GM18520 (cell line): Measurements from ENCODE around the gene BCAS3.
"Not testable (repeated sequence)": the region's sequence is repeated elsewhere in the genome, so short reads cannot be mapped to it uniquely, and the experiment has no call there.

ENCODE experiments used
- ATAC-seq: cut with Tn5 transposase; IDR thresholded peaks from one replicate; pipeline ENCODE4 v1.9.1; 2021; ENCODE audit not compliant: unreplicated experiment

The BCAS3 gene

DNA sequence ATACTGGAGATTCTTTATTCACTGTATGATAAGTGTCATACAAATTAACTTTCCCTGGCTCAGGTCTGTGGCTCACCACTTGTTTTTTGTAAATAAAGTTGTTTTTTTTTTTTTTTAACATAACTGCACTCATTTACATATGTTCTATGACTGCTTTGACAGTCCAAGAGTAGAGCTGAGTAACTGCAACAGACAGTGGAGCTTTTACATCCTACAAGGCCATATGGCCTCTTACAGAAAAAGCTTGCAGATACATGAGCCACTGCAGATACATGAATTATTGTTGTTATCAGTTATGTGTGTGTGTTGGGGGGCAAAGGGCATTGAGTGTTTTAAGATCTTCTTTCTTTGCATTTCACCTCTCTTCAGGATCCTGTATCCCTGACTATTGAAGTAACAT lies 311.7 kb downstream of the BCAS3 start:
- ATAC-seq = no peak

DNA sequence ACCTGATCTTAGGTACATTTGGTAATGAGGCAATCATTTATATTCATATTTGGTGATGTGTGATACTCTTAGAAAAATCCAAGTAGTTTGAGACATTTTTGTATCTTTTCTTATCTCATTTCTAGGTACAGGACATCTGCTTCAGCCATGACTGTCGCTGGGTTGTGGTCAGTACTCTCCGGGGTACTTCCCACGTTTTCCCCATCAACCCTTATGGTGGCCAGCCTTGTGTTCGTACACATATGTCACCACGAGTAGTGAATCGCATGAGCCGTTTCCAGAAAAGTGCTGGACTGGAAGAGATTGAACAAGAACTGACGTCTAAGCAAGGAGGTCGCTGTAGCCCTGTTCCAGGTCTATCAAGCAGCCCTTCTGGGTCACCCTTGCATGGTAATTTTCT lies 312.2 kb downstream of the BCAS3 start:
- ATAC-seq = no peak

DNA sequence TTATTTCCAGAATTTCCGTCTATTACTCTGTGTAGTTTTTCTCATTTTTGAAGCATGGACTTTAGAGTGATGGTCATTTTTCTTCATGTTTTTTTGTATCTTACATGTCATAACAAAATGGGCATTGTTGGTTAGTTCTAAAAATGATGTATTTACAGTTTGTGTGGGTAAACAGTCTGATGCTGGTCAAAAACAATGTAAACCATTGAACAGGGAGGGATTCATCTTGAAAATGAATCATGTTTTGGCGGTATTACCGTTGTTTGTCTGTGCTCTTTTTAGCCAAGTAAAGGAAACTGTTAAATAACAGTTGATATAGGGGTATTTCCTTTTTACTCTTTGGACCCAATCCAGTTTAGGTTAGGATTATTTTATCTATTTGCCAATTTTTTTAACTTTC lies 315.8 kb downstream of the BCAS3 start:
- no peak for ATAC-seq

DNA sequence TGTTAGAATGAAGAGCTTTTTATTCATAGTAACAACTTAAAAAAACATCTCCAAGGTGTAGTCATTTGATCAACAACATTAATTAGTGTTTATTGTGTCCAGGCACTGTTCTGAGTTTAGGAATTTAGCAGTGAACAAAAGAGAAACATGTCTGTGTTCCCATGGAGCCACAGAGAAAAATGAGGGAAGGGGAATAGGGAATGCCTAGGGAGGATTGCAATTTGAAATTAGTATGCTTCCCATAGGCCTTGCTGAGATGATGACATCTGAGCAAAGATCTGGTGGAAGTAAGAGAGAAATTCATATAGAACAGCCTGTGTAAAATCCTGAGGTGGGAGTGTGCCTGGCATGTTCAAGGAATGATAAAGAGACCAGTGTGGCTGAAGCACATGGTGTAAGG lies 318.0 kb downstream of the BCAS3 start:
- no peak for ATAC-seq

DNA sequence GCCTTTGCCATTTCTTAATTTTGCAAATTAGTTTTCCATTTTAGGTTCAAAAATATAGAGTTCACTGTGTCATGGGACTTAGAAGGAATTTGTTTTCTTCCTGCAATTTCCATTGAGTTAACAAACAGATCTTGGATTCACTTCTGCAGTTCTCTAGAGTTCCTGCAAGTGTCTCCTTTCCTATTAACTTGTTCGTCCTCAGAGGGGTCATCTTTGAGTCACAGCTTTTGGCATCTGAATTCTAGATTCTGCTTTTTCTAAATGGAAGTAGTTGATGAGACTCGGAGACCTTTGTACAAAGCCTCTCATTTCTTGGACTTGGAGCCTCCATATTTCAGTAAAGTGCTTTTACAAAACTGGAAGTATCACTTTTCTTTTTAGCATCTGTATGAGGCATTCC lies 323.3 kb downstream of the BCAS3 start:
- no peak for ATAC-seq

DNA sequence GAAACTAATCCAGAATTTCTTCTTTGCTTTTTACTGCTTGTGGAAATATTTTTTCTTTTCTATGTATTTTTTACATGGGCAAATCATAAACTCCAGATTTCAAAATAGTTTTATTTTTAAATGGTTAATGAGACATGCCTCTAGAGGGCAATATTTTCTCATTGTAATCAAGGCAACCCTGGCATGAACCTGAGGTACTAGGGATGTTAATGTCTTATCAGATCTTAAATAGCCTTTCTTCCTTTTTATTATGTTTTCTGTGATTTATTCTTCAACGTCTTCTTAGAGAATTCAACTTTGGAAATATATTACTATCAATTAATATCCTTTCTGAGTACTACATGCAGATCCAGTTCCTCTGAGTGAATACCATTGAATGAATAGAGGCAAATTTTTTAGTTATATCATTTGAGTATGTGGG lies 324.7 kb downstream of the BCAS3 start:
- ATAC-seq = no peak

DNA sequence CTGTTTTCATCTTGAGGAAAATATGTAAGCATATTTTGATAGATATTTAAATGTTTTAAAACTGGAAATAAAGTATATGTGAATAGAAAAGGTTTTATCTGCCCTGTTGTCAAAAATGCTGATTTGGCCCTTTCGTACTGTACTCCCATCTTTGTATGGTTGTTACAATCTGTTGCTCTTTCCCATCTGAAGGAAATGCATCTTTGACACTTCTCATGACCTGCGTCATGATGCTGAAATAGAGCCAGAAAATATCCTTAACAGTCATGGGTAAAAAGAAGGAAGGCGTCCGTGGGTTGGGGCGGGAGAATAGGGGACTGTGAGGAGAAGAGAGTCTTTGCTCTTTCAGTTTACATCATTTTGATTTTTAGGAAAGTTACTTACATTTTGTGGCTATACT lies 327.7 kb downstream of the BCAS3 start:
- ATAC-seq = no peak

DNA sequence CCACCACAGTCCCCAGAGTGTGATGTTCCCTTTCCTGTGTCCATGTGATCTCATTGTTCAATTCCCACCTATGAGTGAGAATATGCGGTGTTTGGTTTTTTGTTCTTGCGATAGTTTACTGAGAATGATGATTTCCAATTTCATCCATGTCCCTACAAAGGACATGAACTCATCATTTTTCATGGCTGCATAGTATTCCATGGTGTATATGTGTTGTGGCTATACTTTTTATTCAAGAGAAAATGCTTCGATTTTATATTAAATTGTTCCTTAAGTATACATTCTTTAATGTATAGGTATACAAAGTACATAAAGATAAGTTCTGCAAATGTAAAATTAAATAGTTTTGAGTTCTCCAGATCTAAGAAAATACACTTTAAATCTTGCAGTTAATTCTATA lies 328.3 kb downstream of the BCAS3 start:
- ATAC-seq = not testable (repeated sequence)

DNA sequence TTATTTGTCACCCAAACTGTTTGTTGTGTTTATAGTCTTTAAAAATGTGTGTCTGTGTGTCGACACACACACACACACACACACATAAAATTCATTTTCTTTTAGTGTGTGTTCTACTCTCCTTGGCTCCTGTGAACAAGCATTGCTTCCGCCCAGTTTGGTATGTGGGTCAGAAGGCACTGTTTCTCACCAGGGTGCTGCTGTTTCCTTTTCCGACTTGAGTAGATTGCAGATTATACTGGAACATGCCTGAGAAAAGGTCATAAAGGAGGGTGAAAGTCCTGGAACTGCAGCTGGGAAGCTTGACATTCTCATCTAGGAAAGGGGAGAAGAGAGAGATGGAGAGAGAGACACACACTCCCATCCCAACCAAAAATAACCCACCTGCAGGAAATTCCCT lies 330.3 kb downstream of the BCAS3 start:
- no peak for ATAC-seq

DNA sequence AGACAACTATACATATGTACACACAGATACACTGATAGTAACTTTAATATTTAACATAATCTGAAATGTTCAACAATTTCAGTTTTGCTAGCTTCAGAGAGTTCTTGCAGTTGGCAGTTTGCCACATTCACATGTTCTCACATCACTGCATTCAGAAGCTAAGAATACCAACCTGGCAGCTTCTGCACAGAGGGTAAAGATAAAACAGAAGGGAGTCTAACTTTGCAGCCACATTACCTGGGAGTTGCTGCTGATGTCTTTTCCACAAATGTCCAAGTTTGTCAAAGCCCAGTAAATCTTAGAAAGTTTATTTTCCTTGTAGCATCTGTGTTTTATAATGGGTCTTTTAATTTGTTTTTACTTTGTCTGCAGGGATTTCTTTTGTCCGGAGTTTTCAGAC lies 332.0 kb downstream of the BCAS3 start:
- ATAC-seq = no peak

DNA sequence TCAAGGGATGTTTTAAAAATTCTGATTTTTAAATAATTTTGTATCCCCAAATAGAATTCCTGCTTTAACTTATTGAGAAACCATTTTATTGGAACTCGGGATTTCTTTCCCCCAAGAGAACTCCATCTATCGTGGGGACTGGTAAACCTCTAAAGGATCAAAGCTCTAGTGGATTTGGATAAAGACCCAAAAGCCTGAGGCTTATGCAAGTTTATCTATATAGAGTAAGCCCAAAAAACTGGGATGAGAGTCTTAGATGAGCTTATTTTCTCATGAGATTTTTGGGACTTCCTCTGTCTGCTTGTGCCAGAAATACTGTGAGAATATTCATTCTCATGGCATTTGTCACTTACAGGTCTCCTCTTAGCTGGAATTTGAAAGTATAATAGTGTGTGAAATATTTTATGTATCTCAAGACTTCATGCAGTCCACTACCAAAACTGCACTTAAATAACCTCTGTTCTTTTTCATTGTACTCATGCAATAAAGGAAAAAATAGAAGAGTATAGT lies 333.1 kb downstream of the BCAS3 start:
- ATAC-seq = no peak

DNA sequence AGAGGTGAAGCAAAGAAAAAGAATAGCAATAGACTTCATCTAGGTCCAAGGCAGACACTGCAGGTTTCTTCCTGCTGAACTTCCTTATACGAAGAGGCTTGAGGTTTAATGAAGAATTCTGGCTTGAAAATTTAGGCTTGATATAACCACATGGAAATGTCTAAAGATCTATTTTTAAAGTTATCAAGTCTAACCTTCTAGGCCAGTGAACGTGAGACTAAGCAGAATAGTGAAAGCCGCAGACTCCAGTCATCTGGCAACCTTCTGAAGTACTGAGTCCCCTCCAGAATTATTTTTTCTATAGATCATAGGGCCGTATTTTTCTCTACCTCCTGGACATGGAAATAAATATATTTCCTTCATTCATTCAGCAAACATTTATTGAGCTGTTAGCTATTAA lies 333.6 kb downstream of the BCAS3 start:
- ATAC-seq = no peak

DNA sequence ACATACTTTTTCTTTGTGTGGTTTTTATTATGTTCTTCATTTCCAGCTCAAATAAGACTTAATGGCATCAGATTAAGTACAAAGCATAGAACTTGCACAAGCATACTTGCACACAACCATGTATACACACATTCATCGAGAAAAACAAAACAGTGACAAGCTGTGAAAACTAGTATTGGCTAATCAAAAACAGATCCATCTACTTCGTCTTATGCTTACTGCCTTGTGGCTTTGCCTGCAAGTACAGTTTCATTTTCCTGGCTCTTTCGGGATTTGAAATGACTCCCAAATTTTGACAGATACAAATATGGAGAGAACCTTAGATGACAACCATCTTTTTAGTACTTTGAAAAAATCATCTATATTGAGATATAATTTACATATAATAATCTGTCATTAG lies 338.3 kb downstream of the BCAS3 start:
- ATAC-seq = no peak

DNA sequence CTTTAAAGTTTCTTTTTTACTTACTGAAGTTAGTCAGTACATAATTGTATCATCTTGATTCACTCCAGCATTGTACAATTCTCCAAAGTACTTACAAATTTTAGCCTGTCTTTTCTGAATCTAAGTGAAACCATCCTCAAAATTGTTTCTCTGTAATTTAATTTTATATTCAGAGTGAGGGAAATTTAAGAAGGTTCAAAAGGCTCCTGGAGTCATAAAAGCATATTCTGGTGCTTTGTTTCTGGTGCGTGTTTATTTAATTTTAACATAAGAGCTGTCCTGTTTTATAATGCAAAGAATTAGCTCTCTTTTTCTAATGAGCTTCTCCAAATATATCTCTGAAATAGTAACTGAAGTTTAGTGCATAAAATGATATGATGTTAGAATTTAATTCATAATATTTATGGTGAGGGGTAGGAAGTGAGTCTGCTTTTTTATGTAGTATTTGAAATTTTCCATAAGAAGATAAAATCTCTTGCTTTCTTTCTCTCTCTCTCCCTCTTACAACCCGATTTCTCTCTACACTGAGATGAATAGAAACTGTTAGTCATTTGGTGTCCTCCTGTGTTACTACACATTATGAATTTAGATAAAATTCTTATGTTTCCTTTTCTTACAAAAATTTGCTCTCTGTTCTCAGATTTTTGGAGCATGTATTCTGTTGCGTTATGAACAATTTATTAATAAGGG lies 339.8 kb downstream of the BCAS3 start:
- no peak for ATAC-seq

DNA sequence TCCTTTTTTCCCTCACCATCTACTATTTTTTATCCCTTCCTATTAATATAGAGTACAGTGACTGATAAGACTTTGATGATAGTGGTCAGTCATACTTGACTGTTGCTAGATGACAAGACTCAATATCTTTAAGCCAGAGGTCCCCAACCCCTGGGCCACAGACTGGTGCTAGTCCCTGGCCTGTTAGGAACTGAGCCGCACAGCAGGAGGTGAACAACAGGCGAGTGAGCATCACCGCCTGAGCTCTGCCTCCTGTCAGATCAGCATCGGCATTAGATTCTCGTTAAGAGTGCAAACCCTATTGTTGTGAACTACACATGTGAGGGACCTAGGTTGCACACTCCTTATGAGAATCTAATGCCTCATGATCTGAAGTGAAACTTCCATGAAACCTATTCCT lies 341.3 kb downstream of the BCAS3 start:
- ATAC-seq = no peak

DNA sequence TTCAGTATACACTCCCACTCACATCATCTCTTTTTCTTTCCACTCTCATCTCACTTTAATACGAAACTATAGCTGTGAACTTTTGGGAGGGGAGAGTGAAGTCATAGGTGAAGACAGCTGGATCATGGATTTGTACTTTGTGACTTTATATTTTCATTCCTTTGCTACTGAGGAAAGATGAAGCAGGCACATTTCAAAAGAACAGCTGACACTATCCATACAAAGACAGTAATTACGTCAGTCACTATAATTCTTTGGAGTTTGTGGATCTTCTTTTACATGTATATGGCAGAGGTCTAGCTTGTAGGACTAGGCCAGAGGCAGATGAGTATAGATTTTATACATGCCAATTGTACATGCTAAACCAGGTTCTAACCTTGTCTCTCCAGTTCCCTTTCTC lies 346.3 kb downstream of the BCAS3 start:
- no peak for ATAC-seq

DNA sequence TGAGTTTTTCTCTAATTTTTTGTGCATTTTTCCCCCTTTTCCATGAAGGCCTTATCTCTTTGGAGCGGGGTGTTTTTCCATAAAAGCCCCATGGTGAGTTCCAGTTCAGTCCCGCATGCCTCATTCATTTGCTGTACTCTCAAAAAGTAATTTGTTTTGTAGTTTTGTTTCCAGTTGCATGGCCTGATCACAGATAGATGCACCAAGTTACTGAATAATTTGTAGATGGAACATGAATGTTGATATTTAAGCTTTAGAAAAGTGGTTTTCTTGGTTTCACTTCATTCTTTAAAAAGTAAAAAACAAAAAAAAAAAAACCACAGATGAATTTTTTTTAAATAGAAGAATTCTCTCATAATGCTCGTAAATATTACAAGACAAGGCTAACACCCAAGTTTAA lies 349.2 kb downstream of the BCAS3 start:
- ATAC-seq = no peak

DNA sequence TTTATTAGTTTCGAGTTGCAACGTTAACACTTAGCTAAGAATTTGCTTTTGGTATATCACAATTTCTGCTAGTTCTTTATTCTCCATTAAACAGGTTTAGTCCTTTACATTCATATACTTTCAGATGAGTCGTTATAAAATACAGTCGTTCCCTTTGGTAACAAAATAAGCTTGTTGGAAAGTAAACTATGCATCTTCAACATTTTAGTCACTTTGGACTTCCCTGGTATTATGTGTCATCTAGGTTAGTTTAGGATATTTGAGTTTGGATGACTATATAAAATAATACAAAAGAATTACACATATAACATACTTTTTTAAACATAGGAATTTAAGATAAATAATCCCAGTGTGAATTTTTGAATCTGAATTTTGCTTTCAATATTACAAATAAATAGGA lies 351.5 kb downstream of the BCAS3 start:
- ATAC-seq = no peak

DNA sequence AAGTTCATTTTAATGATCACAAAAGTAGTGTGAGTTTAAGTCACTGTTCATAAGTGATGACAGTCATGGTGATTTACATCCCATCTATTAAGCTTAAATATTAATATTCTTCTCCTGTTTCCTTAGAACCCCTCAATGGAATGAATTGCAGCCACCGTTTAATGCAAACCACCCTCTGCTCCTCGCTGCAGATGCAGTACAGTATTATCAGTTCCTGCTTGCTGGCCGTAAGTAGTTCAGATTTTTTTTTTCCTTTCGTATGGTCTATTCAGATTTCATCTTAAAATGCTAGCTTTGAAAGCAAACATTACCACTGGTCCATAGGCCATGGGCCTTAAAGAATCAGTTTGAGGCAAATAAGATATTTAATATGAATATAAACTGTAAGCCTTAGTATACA lies 363.0 kb downstream of the BCAS3 start:
- ATAC-seq = no peak

DNA sequence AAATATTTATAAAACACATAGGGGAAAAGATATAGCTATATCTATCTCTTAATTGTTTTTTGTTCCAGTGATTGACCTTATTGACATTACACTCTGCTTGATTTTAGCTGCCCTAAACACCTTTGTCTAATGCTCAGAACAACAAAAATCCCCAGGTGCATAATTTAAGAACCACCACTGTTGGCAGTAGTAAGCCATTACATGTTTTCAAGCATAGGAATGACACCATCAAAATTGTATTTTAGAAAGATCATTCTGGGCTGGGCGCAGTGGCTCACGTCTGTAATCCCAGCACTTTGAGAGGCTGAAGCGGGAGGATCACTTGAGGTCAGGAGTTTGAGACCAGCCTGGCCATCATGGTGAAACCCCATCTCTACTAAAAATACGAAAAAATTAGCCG lies 364.7 kb downstream of the BCAS3 start:
- ATAC-seq = not testable (repeated sequence)

DNA sequence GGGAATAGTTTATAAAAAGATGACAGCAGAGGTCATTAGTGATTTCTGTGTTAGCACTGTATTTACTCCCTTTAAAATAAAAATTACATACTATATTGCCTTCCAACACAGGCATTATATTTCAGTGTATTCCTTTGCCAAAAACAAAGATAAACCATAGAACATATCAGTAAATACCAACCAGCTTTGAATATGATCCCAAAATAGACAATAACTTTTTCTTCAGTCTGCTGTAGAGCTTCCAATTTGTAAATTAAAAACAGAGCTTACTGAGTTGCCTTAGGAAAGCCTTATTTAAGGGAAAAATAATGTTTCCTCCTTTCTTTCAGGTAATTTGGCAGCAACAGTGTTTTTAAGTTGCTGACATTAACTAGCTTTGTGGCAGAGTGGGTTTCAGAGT lies 369.9 kb downstream of the BCAS3 start:
- no peak for ATAC-seq

DNA sequence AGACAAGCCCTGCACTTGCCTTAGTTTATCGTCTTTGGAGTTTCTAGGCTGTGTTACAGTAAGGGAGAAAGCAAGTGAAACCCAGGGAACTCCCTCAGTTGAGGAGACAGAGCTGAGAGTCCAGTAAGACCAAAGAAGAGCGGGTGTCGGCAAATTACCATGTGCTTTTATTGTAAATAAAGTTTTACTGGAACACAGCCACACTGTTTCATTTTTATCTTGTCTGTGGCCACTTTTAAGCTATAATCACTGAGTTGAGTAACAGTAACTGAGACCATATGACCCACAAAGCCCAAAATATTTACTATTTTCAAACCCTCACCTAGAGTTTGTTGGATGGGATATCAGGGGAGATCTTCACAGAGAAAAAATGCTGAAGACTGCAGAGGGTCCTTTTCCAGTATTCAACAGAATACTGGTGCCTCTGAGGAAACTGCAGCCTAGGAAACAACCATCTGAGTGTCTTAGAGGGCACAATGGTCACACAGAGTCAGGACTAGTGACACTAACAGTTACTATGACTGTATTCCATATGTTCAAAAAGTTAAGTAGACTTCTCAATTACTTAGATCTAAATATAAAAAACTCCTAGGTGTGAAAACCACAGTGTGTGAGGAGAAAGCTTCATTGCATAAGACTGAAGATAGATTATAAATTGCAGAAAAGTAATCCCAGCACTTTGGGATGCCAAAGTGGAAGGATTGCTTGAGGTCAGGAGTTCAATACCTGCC lies 370.9 kb downstream of the BCAS3 start:
- no peak for ATAC-seq

DNA sequence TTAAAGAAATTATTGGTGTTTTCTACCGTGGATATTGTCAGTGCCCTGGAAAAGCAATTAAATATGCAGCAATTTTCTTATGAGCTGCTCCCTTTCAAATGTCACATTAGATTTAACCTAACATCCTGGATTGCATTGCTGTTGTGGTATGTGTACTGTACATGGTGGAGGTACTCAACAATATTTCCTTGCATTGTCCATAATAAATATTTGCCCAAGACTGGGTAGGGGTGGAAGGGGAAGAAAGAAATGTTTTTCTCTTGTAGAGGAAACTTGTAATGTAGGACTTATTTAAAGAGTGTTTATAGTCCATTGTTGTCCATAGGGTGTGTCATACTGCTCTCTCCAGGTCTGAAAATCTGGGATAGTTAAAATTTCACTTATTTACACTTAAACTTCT lies 375.8 kb downstream of the BCAS3 start:
- ATAC-seq = no peak
